ENCODE measurements around the gene SLIT3.
A peak's percentile ranks its signal among the peaks of the same experiment; 100 is the strongest.

Gene SLIT3

GRCh38 chr5:169064093-169064492 lies 236.8 kb downstream of the SLIT3 start:
- no peak for DNase-seq

- DNase-seq = no peak
Observed at GRCh38 chr5:169063316-169063953, 237.5 kb downstream of the SLIT3 start.

DNA sequence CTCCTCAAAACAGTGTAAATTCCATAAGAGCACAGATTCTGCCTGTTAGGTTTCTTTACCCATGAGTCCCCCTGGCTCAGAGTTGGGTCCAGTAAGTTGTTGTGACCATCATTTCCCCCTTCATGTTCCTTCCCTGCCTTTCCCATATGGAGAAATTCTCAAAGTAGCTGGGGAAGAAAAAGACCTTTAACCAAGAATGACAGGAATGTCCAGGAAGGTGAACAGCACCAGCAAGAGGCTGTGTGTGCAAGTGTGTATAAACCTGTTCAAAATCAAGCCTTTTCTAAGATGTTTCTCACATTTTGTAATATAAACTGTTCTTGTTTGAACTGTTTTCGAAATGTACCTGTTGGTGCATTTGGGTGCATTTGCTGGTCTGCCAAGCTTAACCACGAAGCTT lies 238.2 kb downstream of the SLIT3 start:
- no peak for DNase-seq

DNA sequence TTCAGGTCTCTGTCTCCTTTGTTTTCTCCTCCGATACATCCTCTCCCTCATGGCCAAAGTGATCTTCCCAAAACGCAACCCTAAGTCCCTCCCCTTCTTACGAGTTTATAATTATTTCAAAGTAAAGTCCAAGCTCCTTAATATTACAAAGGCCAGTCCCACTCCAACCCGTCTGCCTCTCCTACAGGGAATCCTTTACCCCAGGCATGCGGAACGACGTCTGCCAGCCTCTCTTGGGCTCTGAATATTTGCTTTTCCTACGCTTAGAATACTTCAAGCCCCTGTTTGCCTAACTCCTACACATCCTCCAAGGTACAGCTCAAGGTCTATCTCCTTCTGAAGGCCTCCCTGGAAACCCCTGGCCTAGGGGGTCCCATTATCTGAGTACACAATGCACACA lies 246.4 kb downstream of the SLIT3 start:
- no peak for DNase-seq

- no peak for DNase-seq
Observed at GRCh38 chr5:169052207-169052606, 248.7 kb downstream of the SLIT3 start.

DNA sequence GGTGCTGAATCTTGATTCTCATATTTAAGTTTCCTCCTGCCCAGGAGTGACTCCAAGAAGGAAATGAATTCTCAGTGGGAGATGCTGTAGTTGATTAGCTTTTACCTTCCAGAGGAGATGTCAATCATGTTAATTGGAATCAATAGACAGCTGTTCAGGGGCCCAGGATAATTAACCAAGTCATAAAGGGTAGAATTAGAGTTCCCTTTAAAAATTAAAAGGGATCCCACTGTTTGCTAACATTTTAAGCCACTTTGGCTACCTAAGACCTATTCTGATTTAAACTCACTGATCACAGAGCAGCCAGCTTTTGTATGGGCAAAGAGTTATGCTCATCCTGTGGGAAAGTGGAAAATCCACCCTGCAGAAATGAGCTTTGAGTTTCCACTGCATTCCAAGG lies 249.6 kb downstream of the SLIT3 start:
- no peak for DNase-seq

GRCh38 chr5:169050636-169051035 lies 250.3 kb downstream of the SLIT3 start:
- DNase-seq = no peak

- DNase-seq = no peak
Observed at GRCh38 chr5:169050146-169050571, 250.8 kb downstream of the SLIT3 start.

DNA sequence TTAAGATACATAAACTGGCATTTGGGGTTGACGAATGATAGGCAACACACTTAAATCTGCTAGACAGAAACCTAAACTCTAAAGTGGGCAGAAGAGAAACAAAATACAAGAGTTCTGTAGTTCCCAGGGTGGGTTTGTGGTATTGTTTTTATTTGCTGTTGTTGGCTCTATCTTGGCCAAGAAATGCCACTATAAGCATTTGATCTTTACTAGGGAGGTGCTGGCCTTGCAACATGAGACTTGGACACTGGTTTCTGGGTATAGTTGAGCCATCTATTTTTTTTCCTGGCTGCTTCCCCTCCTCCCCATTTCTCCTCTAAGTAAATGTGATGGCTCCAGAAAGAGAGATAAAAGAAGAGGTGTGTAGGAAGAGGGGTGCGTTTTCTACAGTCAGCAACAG lies 251.2 kb downstream of the SLIT3 start:
- no peak for DNase-seq

- no peak for DNase-seq
Observed at GRCh38 chr5:169048181-169049125, 252.5 kb downstream of the SLIT3 start.

DNA sequence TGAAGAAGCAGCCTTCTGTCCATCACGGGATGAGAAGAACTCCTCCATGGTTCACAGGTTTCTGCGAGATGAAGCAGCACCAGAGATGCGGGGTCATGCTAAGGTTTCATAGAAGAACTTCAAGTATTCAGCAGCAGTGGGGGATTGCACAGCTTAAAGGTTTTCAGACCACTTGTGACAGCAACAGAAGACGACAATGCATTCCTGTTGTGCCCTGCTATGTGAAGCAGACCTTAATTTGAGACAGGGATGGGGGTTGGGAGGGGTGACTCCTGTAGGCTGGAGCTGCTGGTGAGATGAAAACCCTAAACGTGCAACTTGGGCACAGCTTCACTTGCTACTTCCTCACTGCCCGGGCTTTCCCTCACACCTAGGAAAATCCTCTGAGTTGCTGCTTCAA lies 256.0 kb downstream of the SLIT3 start:
- DNase-seq = no peak

DNA sequence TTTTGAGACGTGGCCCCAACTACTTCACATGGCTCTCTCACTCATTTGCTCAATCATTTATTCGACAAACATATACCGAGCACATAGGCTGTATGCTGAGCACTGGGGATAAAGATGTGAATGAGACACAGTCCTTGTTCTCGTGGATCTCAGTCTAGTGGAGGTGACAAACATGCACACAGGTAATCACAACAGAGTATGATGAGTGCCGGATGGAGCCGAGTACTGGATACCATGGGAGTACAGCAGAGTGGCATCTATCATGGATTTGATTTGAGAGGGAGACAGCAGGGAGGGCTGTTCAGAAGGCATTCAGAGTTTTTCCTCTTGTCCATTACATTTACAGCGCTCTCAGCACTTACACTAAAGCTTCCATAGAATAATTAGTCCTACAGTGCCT lies 259.8 kb downstream of the SLIT3 start:
- no peak for DNase-seq

GRCh38 chr5:169039592-169039991 lies 261.3 kb downstream of the SLIT3 start:
- no peak for DNase-seq

DNA sequence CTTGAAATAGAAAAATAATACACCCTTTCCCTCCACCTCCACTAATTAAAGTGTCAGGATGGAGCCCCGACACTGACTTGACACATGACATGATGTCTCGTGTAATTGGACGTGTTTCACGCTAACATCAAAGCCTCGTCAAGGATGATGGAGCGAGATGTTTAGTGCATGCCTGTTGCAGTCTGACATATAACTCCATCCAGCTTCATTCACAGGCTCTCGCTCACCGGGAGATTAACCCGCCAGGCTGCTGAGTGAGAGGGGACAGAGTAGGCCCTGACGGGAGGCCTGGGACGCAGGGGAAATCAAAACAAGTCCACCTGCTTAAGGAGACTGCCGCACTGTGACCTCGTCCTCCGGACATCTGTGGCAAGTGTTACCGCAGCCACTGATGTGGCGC lies 263.5 kb downstream of the SLIT3 start:
- no peak for DNase-seq

- DNase-seq = no peak
Observed at GRCh38 chr5:169036079-169036805, 264.7 kb downstream of the SLIT3 start.

GRCh38 chr5:169029661-169030274 lies 271.2 kb downstream of the SLIT3 start:
- DNase-seq = peak; percentile 79

DNA sequence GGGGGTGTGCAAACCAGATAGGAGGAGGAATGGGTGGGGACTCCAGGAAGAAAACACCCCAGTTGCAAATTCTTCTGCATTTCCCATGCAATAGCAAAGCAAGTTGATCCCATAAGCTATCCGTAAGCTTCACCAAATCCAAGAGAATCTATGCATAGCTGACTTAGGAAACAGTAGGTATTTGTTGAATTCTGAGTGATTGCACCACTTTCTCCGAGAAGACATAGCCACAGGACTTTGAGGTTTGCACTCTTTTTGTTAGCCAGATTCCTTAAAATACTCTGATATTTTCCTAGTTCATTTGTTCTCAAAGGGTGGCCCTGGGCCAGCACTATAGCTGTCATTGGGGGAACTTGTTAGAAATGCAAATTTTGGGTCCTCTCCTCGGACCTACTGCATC lies 271.9 kb downstream of the SLIT3 start:
- no peak for DNase-seq

DNA sequence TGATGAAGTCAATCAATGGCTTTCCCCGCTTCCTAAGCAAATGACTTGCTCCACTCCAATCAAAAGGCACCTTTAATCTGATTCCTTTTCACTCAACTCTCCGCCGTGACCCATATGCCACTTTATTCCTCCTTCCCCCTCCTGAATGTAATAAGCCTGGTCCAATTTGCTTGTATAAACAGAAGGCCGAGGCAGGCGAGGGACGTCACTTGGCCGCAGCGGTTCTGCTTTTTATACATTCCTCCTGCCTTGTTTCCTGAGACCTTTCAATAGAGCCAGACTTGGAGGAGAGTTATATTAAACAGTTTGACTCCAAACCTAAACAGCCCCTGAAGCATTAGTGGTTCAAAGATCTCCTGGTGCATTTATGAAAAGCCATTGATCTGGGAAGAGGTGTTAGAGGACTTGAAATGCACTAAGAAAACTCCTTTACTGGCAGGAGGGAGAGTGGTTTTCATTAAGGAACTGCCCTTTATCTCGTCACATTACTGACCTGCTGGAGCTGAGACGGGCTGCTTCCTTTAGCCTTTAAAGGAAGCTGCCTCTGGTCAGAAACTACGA lies 273.4 kb downstream of the SLIT3 start:
- DNase-seq = no peak

DNA sequence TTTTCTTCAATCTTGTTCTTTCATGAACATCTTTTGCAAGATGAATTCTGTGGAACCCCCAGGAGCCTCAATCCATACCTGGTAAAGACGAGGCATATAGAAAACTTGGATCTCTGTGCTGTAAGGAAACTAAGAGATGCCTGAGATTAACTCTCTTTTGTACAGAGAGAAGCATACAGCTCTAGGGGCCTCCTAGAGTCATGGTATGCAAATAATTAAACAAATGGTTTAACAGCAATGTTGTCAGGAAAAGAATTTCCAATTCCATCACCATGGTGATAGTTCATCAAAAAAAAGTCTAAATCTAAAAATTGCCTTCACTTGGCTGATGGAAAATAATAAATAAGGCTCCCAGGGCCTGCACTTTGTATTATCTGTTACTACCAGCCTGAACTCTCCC lies 275.4 kb downstream of the SLIT3 start:
- DNase-seq = no peak

- DNase-seq = no peak
Observed at GRCh38 chr5:169024421-169024820, 276.5 kb downstream of the SLIT3 start.

- no peak for DNase-seq
Observed at GRCh38 chr5:169022718-169023117, 278.2 kb downstream of the SLIT3 start.

DNA sequence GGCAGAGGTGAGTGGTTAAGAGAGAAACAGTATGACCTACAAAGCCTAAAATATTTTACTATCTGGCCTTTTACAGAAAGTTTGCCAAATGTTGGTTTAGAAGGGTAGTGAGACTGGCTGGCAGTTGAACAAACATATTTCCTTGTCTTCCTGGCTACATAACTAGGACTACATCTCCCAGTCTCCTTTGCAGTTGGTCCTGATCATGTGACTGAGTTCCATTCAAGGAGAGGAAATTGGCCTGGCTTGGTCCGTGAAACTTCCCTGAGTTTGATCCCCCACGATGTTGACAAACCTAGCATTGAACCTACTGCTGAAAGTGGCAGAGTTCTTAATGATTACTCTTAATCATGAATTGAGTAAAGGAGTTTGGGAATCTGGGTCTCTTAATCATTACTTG lies 280.8 kb downstream of the SLIT3 start:
- no peak for DNase-seq

DNA sequence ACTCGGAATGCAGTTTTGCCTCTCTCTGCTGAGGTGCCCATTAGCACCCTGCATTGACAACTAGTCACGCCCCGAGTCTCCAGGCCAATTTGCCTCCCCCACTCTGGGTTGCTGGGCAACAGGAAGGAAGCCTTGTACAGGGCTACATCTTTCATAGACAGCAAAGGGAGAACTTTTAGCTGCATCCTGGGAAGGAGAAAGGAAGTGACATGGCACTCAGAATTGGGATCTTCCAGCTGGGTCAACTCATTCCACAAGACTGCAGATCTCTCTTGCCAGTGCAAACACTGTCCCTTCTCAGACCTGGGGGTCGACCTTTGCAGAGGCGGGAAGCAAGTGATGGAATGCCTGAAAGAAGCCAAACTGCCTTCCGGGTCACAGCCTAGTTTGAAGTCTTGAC lies 282.0 kb downstream of the SLIT3 start:
- no peak for DNase-seq
